K562 (cell line): ENCODE measurements around the gene CELA3A. TPM values are rescaled to one million over a fixed set of nuclear protein-coding genes. Genes with fewer than 3 reads are reported as not detected.

Experiments
- E4F1 ChIP-seq: fragments of 250-450 bp; sonication (Bioruptor Pico); IDR thresholded peaks from 2 replicates; pipeline ENCODE4 v1.5.0; 2021; ENCODE audit warnings: mild to moderate bottlenecking, borderline replicate concordance
- EWSR1 ChIP-seq: fragments of 450-650 bp; IDR thresholded peaks from 2 replicates; pipeline ENCODE4 v1.6.1; 2018; ENCODE audit warnings: borderline replicate concordance, mild to moderate bottlenecking, low read depth, moderate library complexity; ENCODE audit not compliant: partially characterized antibody
- GTF2B ChIP-seq: IDR thresholded peaks from 2 replicates; pipeline ENCODE4 v1.6.1; 2011; ENCODE audit not compliant: insufficient read length; ENCODE audit errors: extremely low read depth
- KHSRP ChIP-seq: fragments of 450-650 bp; IDR thresholded peaks from 2 replicates; pipeline ENCODE4 v1.6.1; 2017
- SLC30A9 ChIP-seq: fragments of 250-450 bp; sonication (Bioruptor Pico); IDR thresholded peaks from 2 replicates; pipeline ENCODE4 v1.8.0; 2022; ENCODE audit warnings: mild to moderate bottlenecking, moderate library complexity
- SRSF3 ChIP-seq: fragments of 200-400 bp; formaldehyde crosslinking; IDR thresholded peaks from 2 replicates; pipeline ENCODE4 v1.6.1; 2016; ENCODE audit warnings: mild to moderate bottlenecking, low read length, moderate library complexity; ENCODE audit not compliant: insufficient read depth
- ZBTB2 ChIP-seq: fragments of 450-650 bp; IDR thresholded peaks from 2 replicates; pipeline ENCODE4 v1.6.1; 2016; ENCODE audit warnings: antibody characterized with exemption
- ZNF444 ChIP-seq: fragments of 250-450 bp; sonication (Bioruptor Pico); IDR thresholded peaks from 2 replicates; pipeline ENCODE4 v1.4.0; 2020; ENCODE audit warnings: mild to moderate bottlenecking, moderate library complexity
- polyA plus RNA-seq, 8 experiments: library from polyadenylated mRNA; depleted of rRNA in 4 of 8; stranded (reverse) in 5 of 8; unstranded in 3 of 8; fragments of >200 nt; fragmentation: Nextera tagmentation in 2 of 8; fragmentation: Illumina TruSeq in 1 of 8; extraction: Ambion mirVana in 2 of 8; extraction: Trizol in 1 of 8; gene quantifications; 2 replicates each; pipeline versions ENCODE4 v1.2.1 to v1.2.3, GENCODE V29; 2011 to 2014; ENCODE audit warnings: inconsistent platforms in 1 of 8, missing spikeins in 1 of 8
- total RNA-seq, 7 experiments: library from RNA; depleted of rRNA in 6 of 7; stranded (reverse); fragments of >200 nt in 6 of 7; fragmentation: Illumina TruSeq in 2 of 7; extraction: Trizol in 2 of 7; gene quantifications; 2 replicates each; pipeline versions ENCODE4 v1.2.1 to v1.2.3, GENCODE V29; 2011 to 2021; ENCODE audit warnings: low replicate concordance in 1 of 7
- TF ChIP-seq, protein P1 (sequence below): IDR thresholded peaks from 2 replicates; pipeline ENCODE4 v1.6.1; 2011; ENCODE audit warnings: borderline replicate concordance, low read depth, mild to moderate bottlenecking, moderate library complexity, low read length; ENCODE audit not compliant: insufficient read depth, poor library complexity, severe bottlenecking
- TF ChIP-seq, protein P2 (sequence below): fragments of 450-650 bp; IDR thresholded peaks from 2 replicates; pipeline ENCODE4 v1.6.1; 2018; ENCODE audit not compliant: partially characterized antibody
- TF ChIP-seq, protein P3 (sequence below): fragments of 250-450 bp; sonication (Bioruptor Pico); IDR thresholded peaks from 2 replicates; pipeline ENCODE4 v1.5.0; 2021
- TF ChIP-seq, protein P4 (sequence below): fragments of 450-650 bp; formaldehyde crosslinking; IDR thresholded peaks from 2 replicates; pipeline ENCODE4 v1.4.0; 2022; ENCODE audit warnings: missing genetic modification characterization

CELA3A gene
- total and polyA plus RNA-seq, 9 of the 15 experiments (the other 6 are each of a cell fraction or from before 2014, with no cell fraction given): 5.4 TPM; not detected in 8

GRCh38 chr1:22025368-22026155 lies 24.1 kb downstream of the CELA3A start (continued):
- TF ChIP-seq, protein P1, sequence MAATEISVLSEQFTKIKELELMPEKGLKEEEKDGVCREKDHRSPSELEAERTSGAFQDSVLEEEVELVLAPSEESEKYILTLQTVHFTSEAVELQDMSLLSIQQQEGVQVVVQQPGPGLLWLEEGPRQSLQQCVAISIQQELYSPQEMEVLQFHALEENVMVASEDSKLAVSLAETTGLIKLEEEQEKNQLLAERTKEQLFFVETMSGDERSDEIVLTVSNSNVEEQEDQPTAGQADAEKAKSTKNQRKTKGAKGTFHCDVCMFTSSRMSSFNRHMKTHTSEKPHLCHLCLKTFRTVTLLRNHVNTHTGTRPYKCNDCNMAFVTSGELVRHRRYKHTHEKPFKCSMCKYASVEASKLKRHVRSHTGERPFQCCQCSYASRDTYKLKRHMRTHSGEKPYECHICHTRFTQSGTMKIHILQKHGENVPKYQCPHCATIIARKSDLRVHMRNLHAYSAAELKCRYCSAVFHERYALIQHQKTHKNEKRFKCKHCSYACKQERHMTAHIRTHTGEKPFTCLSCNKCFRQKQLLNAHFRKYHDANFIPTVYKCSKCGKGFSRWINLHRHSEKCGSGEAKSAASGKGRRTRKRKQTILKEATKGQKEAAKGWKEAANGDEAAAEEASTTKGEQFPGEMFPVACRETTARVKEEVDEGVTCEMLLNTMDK: no peak
- TF ChIP-seq, protein P2, sequence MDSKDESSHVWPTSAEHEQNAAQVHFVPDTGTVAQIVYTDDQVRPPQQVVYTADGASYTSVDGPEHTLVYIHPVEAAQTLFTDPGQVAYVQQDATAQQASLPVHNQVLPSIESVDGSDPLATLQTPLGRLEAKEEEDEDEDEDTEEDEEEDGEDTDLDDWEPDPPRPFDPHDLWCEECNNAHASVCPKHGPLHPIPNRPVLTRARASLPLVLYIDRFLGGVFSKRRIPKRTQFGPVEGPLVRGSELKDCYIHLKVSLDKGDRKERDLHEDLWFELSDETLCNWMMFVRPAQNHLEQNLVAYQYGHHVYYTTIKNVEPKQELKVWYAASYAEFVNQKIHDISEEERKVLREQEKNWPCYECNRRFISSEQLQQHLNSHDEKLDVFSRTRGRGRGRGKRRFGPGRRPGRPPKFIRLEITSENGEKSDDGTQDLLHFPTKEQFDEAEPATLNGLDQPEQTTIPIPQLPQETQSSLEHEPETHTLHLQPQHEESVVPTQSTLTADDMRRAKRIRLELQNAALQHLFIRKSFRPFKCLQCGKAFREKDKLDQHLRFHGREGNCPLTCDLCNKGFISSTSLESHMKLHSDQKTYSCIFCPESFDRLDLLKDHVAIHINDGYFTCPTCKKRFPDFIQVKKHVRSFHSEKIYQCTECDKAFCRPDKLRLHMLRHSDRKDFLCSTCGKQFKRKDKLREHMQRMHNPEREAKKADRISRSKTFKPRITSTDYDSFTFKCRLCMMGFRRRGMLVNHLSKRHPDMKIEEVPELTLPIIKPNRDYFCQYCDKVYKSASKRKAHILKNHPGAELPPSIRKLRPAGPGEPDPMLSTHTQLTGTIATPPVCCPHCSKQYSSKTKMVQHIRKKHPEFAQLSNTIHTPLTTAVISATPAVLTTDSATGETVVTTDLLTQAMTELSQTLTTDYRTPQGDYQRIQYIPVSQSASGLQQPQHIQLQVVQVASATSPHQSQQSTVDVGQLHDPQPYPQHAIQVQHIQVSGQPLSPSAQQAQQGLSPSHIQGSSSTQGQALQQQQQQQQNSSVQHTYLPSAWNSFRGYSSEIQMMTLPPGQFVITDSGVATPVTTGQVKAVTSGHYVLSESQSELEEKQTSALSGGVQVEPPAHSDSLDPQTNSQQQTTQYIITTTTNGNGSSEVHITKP: peak; percentile 50
- no peak for TF ChIP-seq ZNF444 (CRISPR knock-in tag)
- no peak for TF ChIP-seq SLC30A9 (CRISPR knock-in tag)
- peak; percentile 47 for TF ChIP-seq GTF2B
- TF ChIP-seq, protein P3, sequence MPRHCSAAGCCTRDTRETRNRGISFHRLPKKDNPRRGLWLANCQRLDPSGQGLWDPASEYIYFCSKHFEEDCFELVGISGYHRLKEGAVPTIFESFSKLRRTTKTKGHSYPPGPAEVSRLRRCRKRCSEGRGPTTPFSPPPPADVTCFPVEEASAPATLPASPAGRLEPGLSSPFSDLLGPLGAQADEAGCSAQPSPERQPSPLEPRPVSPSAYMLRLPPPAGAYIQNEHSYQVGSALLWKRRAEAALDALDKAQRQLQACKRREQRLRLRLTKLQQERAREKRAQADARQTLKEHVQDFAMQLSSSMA (CRISPR knock-in tag): peak; percentile 79; the same call in 1 of the 2 replicates
- no peak for TF ChIP-seq KHSRP
- TF ChIP-seq, protein P4, sequence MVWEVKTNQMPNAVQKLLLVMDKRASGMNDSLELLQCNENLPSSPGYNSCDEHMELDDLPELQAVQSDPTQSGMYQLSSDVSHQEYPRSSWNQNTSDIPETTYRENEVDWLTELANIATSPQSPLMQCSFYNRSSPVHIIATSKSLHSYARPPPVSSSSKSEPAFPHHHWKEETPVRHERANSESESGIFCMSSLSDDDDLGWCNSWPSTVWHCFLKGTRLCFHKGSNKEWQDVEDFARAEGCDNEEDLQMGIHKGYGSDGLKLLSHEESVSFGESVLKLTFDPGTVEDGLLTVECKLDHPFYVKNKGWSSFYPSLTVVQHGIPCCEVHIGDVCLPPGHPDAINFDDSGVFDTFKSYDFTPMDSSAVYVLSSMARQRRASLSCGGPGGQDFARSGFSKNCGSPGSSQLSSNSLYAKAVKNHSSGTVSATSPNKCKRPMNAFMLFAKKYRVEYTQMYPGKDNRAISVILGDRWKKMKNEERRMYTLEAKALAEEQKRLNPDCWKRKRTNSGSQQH: peak; percentile 64
- TF ChIP-seq ZBTB2: peak; percentile 84; the same call in 1 of the 2 replicates
- no peak for TF ChIP-seq E4F1 (CRISPR knock-in tag)
- TF ChIP-seq SRSF3: peak; percentile 93; the same call in 1 of the 2 replicates
- no peak for TF ChIP-seq EWSR1
